ENCODE data around the gene PPP3R2.
"Not testable (repeated sequence)": the region's sequence is repeated elsewhere in the genome, so short reads cannot be mapped to it uniquely, and the experiment has no call there.

PPP3R2 gene

DNA sequence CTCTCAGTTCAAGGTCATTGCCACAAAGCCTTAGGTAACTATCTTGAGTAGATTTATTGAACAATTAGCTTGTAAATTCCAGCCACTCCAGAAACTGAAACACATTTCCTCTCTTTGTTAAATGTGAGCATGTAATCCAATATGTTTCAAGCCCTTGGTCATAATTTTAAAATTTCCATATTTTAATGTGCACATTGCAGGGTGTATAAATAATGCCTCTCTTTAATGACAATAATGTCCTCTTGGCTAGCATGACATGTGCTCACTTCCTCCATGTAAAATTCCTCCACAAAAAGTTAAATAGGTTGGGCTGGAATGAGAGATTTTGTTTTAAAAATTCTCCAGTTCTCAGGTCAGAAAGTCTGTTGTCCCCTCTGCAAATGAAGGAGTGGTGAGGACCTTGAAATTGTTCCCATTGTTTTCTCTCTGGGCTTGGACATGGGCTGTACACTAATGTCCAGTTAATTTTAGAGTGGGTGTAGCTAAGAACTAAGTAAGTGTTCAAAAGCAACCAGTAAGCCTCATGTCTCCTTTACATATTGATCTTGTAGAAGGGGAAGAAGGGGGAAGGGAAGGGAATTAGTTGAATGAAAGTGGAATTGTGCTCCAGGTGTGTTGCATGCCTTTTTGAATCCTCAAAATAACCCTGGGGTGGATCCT, 2.9 kb downstream of the PPP3R2 start:
- H3K4me3 ChIP-seq (replicated peaks; ENCODE audit: low read depth, low read length) = no peak overlapping the region
- DNase-seq (ENCODE audit: low read depth) = no peak
- TF ChIP-seq, protein P1, sequence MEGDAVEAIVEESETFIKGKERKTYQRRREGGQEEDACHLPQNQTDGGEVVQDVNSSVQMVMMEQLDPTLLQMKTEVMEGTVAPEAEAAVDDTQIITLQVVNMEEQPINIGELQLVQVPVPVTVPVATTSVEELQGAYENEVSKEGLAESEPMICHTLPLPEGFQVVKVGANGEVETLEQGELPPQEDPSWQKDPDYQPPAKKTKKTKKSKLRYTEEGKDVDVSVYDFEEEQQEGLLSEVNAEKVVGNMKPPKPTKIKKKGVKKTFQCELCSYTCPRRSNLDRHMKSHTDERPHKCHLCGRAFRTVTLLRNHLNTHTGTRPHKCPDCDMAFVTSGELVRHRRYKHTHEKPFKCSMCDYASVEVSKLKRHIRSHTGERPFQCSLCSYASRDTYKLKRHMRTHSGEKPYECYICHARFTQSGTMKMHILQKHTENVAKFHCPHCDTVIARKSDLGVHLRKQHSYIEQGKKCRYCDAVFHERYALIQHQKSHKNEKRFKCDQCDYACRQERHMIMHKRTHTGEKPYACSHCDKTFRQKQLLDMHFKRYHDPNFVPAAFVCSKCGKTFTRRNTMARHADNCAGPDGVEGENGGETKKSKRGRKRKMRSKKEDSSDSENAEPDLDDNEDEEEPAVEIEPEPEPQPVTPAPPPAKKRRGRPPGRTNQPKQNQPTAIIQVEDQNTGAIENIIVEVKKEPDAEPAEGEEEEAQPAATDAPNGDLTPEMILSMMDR (IDR thresholded peaks at IDR 0.05; ENCODE audit: low read length, missing control alignments) = no peak

GRCh38 chr9:101590901-101591300, 3.9 kb downstream of the PPP3R2 start:
- TF ChIP-seq, protein P1 (IDR thresholded peaks at IDR 0.05; ENCODE audit: low read length, missing control alignments) = no peak
- H3K4me3 ChIP-seq (replicated peaks; ENCODE audit: low read depth, low read length) = no peak overlapping the region
- no peak for DNase-seq (ENCODE audit: low read depth)

- not testable (repeated sequence) for H3K4me3 ChIP-seq (replicated peaks; ENCODE audit: low read depth, low read length); DNase-seq (ENCODE audit: low read depth)
These were observed 4.7 kb downstream of the PPP3R2 start for GRCh38 chr9:101590074-101590473.

DNA sequence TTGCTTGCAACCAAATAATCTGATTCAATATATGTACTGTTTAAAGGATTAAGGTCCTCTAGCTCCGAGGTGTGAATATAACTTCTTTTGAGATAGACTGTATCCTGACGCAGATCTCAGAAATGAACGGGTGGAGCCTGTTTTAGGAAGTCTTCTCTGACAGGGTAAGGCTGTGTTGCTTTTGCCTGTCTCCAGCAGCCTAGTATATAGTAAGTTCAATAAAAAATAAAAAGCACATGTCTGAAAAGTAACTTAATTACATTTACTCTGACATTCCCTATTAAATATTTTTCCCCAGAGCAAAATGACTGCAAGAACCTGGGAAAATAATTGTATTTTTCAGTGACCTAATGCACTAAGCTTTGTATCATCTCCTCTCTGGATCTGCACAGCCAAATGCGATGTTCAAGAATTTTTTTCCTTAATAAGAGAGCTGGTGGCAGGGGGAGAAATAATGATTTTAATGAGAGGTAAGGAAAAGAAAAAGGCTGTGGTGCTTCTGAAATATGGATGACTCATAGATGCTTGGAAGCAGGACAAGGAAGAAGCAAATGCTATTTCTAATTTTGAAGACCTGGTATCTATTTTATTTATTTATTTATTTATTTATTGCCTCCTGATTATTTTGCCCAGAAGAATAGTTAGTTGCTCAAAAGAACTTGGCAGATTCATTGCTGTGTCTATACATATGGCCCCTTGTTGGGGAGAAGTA, 7.3 kb downstream of the PPP3R2 start:
- DNase-seq (ENCODE audit: low read depth) = no peak
- no peak overlapping the region for H3K4me3 ChIP-seq (replicated peaks; ENCODE audit: low read depth, low read length)
- TF ChIP-seq, protein P1 (IDR thresholded peaks at IDR 0.05; ENCODE audit: low read length, missing control alignments) = no peak

DNA sequence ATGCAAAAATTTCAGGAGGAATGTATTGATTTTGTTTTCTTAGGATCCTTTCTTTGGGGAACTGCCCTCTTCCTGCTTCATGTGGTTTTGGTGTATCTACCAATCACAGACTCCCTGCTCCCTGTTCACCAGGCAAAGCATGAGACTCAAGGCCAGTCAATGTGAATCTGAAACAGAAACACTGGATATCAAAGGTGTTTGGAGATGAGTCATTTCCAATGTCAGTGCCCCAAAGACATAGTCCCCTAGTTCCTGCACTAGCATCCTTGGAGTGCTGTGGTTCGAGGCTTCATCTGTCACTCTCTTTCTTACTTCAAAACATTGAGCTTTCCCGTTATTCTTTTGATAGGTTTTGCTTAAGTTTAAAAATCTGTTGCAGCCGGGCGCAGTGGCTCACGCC, 8.1 kb downstream of the PPP3R2 start:
- TF ChIP-seq, protein P1 (IDR thresholded peaks at IDR 0.05; ENCODE audit: low read length, missing control alignments) = no peak
- no peak for DNase-seq (ENCODE audit: low read depth)
- H3K4me3 ChIP-seq (replicated peaks; ENCODE audit: low read depth, low read length) = no peak overlapping the region

DNA sequence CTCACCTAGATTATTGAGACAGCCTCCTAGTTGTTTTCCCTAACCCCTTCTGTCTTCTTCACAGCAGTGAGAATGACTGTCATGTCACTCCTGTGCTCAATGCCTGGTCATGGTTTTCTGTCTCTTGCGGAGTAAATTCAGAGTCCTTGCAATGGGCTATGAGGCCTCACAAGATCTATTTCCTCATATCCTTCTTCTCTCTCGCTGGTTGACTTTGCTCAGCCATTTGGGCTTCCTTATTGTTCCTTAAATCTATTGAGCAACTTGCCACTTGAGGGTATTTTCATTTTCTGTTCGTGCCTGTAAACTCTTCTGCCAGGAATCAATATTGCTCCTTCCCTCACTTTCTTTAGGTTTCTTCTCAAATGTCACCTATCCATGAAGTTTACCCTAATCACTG, 9.0 kb downstream of the PPP3R2 start:
- TF ChIP-seq, protein P1 (IDR thresholded peaks at IDR 0.05; ENCODE audit: low read length, missing control alignments) = no peak
- H3K4me3 ChIP-seq (replicated peaks; ENCODE audit: low read depth, low read length) = no peak overlapping the region

DNA sequence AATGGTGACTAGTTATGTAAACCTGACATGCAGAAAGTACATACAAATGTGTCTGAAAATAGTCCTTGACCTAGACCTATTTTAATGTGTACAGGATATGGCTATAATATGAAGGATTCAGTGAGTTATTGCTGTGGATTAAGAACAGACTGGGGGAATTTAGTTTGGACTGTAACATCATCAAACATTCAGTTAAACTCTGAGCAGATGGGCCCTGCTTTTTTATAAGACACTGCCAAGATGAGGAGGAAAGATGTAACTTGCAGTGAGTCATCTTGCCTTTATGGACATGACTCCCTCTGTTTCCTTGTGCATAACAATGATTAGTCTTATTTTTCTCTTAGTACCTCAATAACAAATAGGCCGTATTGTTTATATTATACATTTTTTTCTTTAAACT, 12.2 kb downstream of the PPP3R2 start:
- TF ChIP-seq, protein P1 (IDR thresholded peaks at IDR 0.05; ENCODE audit: low read length, missing control alignments) = no peak
- H3K4me3 ChIP-seq (replicated peaks; ENCODE audit: low read depth, low read length) = no peak overlapping the region
- DNase-seq (ENCODE audit: low read depth) = peak; percentile 33

More for the DNA sequence above, 9.0 kb downstream of the PPP3R2 start:
- no peak for DNase-seq (ENCODE audit: low read depth)
